Neural crest cell (in vitro differentiated cells): ENCODE data around the gene AJAP1. TPM values are rescaled to one million over a fixed set of nuclear protein-coding genes. Genes with fewer than 3 reads are reported as not detected.

Source experiments
- DNase-seq: peaks from one replicate; pipeline ENCODE4 v3.0.0; 2021; ENCODE audit warnings: low read depth, mixed read lengths, low spot score
- H3K27ac Mint-ChIP-seq: one replicate; pipeline ENCODE4 v1.8.0; 2021; ENCODE audit warnings: mild to moderate bottlenecking, mixed read lengths; ENCODE audit not compliant: unreplicated experiment
- H3K27me3 Mint-ChIP-seq: 2 replicates; pipeline ENCODE4 v1.8.0; 2021; ENCODE audit warnings: low read depth, mild to moderate bottlenecking, mixed read lengths
- H3K36me3 Mint-ChIP-seq: 2 replicates; pipeline ENCODE4 v1.8.0; 2021; ENCODE audit warnings: low read depth, mild to moderate bottlenecking, mixed read lengths
- H3K4me1 Mint-ChIP-seq: 2 replicates; pipeline ENCODE4 v1.8.0; 2021; ENCODE audit warnings: mixed read lengths
- H3K4me3 Mint-ChIP-seq: one replicate; pipeline ENCODE4 v1.8.0; 2021; ENCODE audit warnings: mild to moderate bottlenecking, mixed read lengths
- H3K9me3 Mint-ChIP-seq: 2 replicates; pipeline ENCODE4 v1.8.0; 2021; ENCODE audit warnings: mixed read lengths
- CTCF ChIP-seq: fragments of 200-600 bp; sonication (generic); conservative IDR thresholded peaks from 2 replicates; pipeline ENCODE4 v1.5.0; 2021; ENCODE audit warnings: antibody characterized with exemption, mild to moderate bottlenecking
- total RNA-seq: library from RNA; stranded (reverse); gene quantifications from 2 replicates; pipeline ENCODE4 v1.2.1, GENCODE V29; 2021

The AJAP1 gene
- total RNA-seq, 1 donor from 2014 or later = 1.4 TPM

GRCh38 chr1:4724001-4724400 is 69.6 kb downstream of the AJAP1 start:
- Mint-ChIP-seq H3K27me3 (no peaks in the 10 kb centered on the region), H3K9me3 (no peaks in the 10 kb centered on the region), H3K4me1 (peaks cover 4% of the 10 kb centered on the region), H3K4me3 (no peak overlapping the region), H3K27ac (no peak overlapping the region), H3K36me3 (no peaks in the 10 kb centered on the region)
- TF ChIP-seq CTCF = no peak
- no peak for DNase-seq

- Mint-ChIP-seq H3K36me3 (no peaks in the 10 kb centered on the region), H3K9me3 (no peaks in the 10 kb centered on the region), H3K4me3 (no peak overlapping the region), H3K27me3 (no peaks in the 10 kb centered on the region), H3K4me1 (peaks cover 8% of the 10 kb centered on the region), H3K27ac (no peak overlapping the region)
- TF ChIP-seq CTCF = no peak
- DNase-seq = no peak
These were observed 70.4 kb downstream of the AJAP1 start for GRCh38 chr1:4724695-4725250.

- Mint-ChIP-seq H3K4me1 (peaks cover 13% of the 10 kb centered on the region), H3K9me3 (no peaks in the 10 kb centered on the region), H3K27ac (no peak overlapping the region), H3K36me3 (no peaks in the 10 kb centered on the region), H3K4me3 (no peak overlapping the region), H3K27me3 (no peaks in the 10 kb centered on the region)
- DNase-seq = no peak
- no peak for TF ChIP-seq CTCF
These were observed 71.0 kb downstream of the AJAP1 start for GRCh38 chr1:4725416-4725815.

- Mint-ChIP-seq H3K4me1 (peaks cover 13% of the 10 kb centered on the region), H3K36me3 (no peaks in the 10 kb centered on the region), H3K4me3 (no peak overlapping the region), H3K27me3 (no peaks in the 10 kb centered on the region), H3K9me3 (no peaks in the 10 kb centered on the region), H3K27ac (no peak overlapping the region)
- TF ChIP-seq CTCF = no peak
- DNase-seq = no peak
These were observed 72.4 kb downstream of the AJAP1 start for GRCh38 chr1:4726620-4727341.

- no peaks in the 10 kb centered on the region for H3K9me3 Mint-ChIP-seq
- H3K27me3 Mint-ChIP-seq = no peaks in the 10 kb centered on the region
- no peak overlapping the region for H3K4me3 Mint-ChIP-seq
- no peak overlapping the region for H3K27ac Mint-ChIP-seq
- peaks cover 13% of the 10 kb centered on the region for H3K4me1 Mint-ChIP-seq
- no peak for TF ChIP-seq CTCF
- DNase-seq = no peak
- H3K36me3 Mint-ChIP-seq = no peaks in the 10 kb centered on the region
These were observed 74.1 kb downstream of the AJAP1 start for GRCh38 chr1:4728319-4729089.
